Measurements from ENCODE around the gene TMEM184A. TPM values are rescaled to one million over a fixed set of nuclear protein-coding genes. Genes with fewer than 3 reads are reported as not detected.

Gene TMEM184A
- total RNA-seq, 1 donor from 2014 or later = not detected

DNA sequence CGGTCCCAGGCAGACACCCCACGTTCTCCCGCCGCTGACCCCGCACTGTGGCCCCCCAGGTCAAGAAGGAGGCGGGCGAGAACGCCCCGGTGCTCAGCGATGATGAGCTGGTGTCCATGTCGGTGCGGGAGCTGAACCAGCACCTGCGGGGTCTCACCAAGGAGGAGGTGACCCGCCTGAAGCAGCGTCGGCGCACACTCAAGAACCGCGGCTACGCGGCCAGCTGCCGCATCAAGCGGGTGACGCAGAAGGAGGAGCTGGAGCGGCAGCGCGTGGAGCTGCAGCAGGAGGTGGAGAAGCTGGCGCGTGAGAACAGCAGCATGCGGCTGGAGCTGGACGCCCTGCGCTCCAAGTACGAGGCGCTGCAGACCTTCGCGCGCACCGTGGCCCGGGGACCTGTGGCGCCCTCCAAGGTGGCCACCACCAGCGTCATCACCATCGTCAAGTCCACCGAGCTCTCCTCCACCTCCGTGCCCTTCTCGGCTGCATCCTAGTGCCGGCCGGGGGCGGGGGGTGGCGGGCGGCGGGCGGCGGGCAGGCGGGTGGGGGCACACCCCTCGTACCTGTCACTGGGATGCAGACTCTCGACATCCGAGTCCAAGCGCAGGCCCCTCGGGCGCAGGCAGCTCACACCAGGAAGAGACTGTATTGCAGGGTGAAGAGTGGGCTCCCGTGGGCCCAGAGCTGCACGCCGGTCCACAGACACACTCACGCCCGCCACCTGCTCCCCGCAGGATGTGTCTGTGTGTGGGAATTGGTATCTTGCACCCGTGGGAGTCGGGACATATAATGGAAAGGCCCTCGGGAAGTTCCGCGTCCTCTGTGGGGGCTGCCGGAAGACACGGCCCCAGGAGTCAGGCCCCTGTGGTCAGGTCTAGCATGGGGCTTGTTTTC lies 15.9 kb downstream of the TMEM184A start:
- intact Hi-C loops (cut with DNase I) = loop anchor here (2.0 to 10.0 kb wide), 4 partner anchors 31 to 1095 kb away; partner anchors contain the start of genes GET4, PSMG3 and TTYH3
- Histone ChIP-seq H3K27me3 (no peaks in the 10 kb centered on the region), H3K27ac (peak overlapping the region; percentile 98 to 99), H3K4me3 (no peak overlapping the region), H3K36me3 (peaks cover 57 to 73% of the 10 kb centered on the region in 2 donors), H3K4me1 (peaks cover 11 to 36% of the 10 kb centered on the region in 2 donors), H3K9me3 (no peaks in the 10 kb centered on the region)
- peak in 1 of 2 donors; percentile 65 for DNase-seq (ENCODE audit: low spot score in 2 of 2)
- no peak for TF ChIP-seq CTCF (IDR thresholded peaks at IDR 0.05)

DNA sequence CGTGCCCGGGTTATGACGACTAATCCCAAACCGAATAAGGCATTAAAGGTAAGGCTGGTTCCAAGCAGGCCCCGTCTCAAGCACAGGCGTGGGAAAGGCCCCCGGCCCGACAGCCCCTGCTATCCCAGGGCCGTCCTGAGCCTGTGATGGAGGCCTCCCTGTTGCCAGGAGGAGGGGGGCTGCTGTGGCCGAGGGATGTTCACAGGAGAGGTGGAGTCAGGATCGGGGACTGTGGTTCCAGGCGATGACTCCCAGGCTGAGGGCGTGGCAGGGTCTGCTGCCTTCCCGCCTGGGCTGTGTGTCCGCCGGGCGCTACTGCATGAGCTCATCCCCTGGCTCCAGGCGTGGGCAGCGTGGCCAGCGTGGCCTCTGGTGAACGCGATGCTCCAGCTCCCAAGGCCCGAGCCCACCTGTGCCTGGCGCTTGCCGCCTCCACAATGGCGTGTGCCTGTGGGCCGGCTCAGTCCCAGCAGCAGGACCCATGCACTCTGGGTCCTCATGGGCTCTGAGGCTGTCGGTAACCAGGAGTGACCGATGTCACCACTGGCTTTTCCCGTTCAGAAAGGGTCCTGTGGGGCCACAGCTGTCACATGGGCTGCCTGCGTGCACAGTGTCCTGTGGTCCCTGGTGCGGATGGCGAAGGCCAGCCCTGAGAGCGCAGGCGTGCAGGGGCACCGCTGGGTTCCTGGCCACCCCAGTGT lies 16.7 kb downstream of the TMEM184A start:
- no peaks in the 10 kb centered on the region for H3K9me3 ChIP-seq
- peaks cover 55 to 66% of the 10 kb centered on the region in 2 donors for H3K36me3 ChIP-seq
- no peak for TF ChIP-seq CTCF (IDR thresholded peaks at IDR 0.05)
- H3K27ac ChIP-seq = peak overlapping the region; percentile 98 to 99
- H3K4me3 ChIP-seq = peak overlapping the region; percentile 57 to 77
- peaks cover 11 to 38% of the 10 kb centered on the region in 2 donors for H3K4me1 ChIP-seq
- intact Hi-C loops (cut with DNase I) = loop anchor here (2.0 to 10.0 kb wide), 4 partner anchors 31 to 1095 kb away; partner anchors contain the start of genes GET4, PSMG3 and TTYH3
- H3K27me3 ChIP-seq = no peaks in the 10 kb centered on the region
- peak in 1 of 2 donors; percentile 82 for DNase-seq (ENCODE audit: low spot score in 2 of 2)

DNA sequence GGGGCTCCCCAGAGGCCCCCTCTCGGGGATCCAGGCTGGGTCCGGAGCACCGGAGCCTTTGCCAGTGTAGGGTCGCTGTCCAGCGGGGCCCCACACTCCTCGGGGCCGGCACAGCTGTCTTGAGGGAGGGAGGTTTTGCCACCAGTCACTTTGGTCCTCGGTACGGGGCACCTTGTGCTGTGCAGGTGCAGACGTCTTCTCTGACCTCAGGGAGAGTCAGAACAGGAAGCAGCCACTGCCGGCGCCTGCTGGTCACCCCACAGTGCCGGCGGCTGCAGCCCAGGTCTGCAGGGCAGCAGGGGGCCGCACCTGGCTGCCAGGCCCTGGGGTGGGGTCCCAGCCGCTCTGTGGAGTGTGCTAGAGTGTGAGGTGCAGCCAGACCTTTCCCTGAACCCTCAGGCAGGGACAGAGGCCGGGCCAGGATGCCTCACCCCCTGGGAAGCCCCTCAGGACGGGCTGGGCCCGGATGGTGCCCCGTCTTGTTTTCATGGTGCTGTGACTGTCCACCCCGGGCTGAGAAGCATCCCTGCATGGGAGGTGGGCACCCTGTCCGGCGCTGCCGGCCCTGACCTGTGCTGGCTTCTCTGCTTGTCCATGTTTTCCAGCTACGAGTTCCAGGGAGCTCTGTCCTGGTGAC lies 17.3 kb downstream of the TMEM184A start:
- peak overlapping the region; percentile 98 to 99 for H3K27ac ChIP-seq
- H3K27me3 ChIP-seq = no peaks in the 10 kb centered on the region
- no peaks in the 10 kb centered on the region for H3K9me3 ChIP-seq
- peak overlapping the region; percentile 57 to 77 for H3K4me3 ChIP-seq
- TF ChIP-seq CTCF (IDR thresholded peaks at IDR 0.05) = no peak
- H3K4me1 ChIP-seq = peaks cover 11 to 45% of the 10 kb centered on the region in 2 donors
- intact Hi-C loops (cut with DNase I) = loop anchor here (2.0 to 10.0 kb wide), 4 partner anchors 32 to 1096 kb away; partner anchors contain the start of genes GET4, PSMG3 and TTYH3
- H3K36me3 ChIP-seq = peaks cover 48 to 59% of the 10 kb centered on the region in 2 donors
- DNase-seq (ENCODE audit: low spot score in 2 of 2) = no peak

GRCh38 chr7:1537535-1538412 lies 18.2 kb downstream of the TMEM184A start:
- TF ChIP-seq CTCF (IDR thresholded peaks at IDR 0.05) = no peak
- peaks cover 17 to 51% of the 10 kb centered on the region in 2 donors for H3K4me1 ChIP-seq

More at GRCh38 chr7:1537535-1538412, 18.2 kb downstream of the TMEM184A start:
- no peaks in the 10 kb centered on the region for H3K9me3 ChIP-seq
- H3K4me3 ChIP-seq = peak overlapping the region; percentile 57 to 77
- peak overlapping the region; percentile 98 to 99 for H3K27ac ChIP-seq
- intact Hi-C loops (cut with DNase I) = loop anchor here (2.0 to 10.0 kb wide), 7 partner anchors 25 to 1097 kb away; partner anchors contain the start of genes GET4, PSMG3 and TTYH3
- H3K27me3 ChIP-seq = no peaks in the 10 kb centered on the region
- H3K36me3 ChIP-seq = peaks cover 41 to 50% of the 10 kb centered on the region in 2 donors
- peak; percentile 90 to 99 for DNase-seq (ENCODE audit: low spot score in 2 of 2)
